H9 (cell line): ENCODE results near the gene ARAP2. TPM values are rescaled to one million over a fixed set of nuclear protein-coding genes. Genes with fewer than 3 reads are reported as not detected.

Experiments used
- DNase-seq: peaks from one replicate; pipeline ENCODE4 v3.0.0-alpha.2; 2017
- H2AFZ ChIP-seq: one replicate; pipeline ENCODE4 v1.6.1; 2013; ENCODE audit warnings: mild to moderate bottlenecking, low read length, control low read depth, moderate library complexity
- H2AK5ac ChIP-seq: 2 replicates; pipeline ENCODE4 v1.6.1; 2013; ENCODE audit warnings: low read length, control low read depth, mixed read lengths; ENCODE audit not compliant: insufficient read length
- H2BK120ac ChIP-seq: one replicate; pipeline ENCODE4 v1.6.1; 2013; ENCODE audit warnings: low read depth, mild to moderate bottlenecking, low read length, control low read depth, inconsistent platforms; ENCODE audit not compliant: poor library complexity, severe bottlenecking
- H2BK12ac ChIP-seq: 2 replicates; pipeline ENCODE4 v1.6.1; 2013; ENCODE audit warnings: low read length, control low read depth, mixed read lengths, low read depth; ENCODE audit not compliant: insufficient read length
- H2BK15ac ChIP-seq: 2 replicates; pipeline ENCODE4 v1.6.1; 2013; ENCODE audit warnings: low read depth, low read length, control low read depth
- H2BK20ac ChIP-seq: one replicate; pipeline ENCODE4 v1.6.1; 2013; ENCODE audit warnings: low read depth, mild to moderate bottlenecking, low read length, control low read depth, inconsistent platforms; ENCODE audit not compliant: poor library complexity, severe bottlenecking
- H2BK5ac ChIP-seq: 2 replicates; pipeline ENCODE4 v1.6.1; 2013; ENCODE audit warnings: low read length, control low read depth, mixed read lengths; ENCODE audit not compliant: insufficient read length
- H3K14ac ChIP-seq: 2 replicates; pipeline ENCODE4 v1.6.1; 2013; ENCODE audit warnings: low read length, control low read depth; ENCODE audit not compliant: insufficient read depth
- H3K18ac ChIP-seq: 2 replicates; pipeline ENCODE4 v1.6.1; 2013; ENCODE audit warnings: low read depth, mild to moderate bottlenecking, mixed read lengths, low read length, control low read depth; ENCODE audit not compliant: insufficient read length
- H3K23ac ChIP-seq: 2 replicates; pipeline ENCODE4 v1.6.1; 2013; ENCODE audit warnings: low read length, control low read depth, mixed read lengths, low read depth; ENCODE audit not compliant: insufficient read length
- H3K23me2 ChIP-seq: 2 replicates; pipeline ENCODE4 v1.6.1; 2013; ENCODE audit warnings: low read depth, mild to moderate bottlenecking, mixed read lengths, low read length, control low read depth; ENCODE audit not compliant: insufficient read length, poor library complexity, severe bottlenecking
- H3K27ac ChIP-seq: 2 replicates; pipeline ENCODE4 v1.5.1; 2013; ENCODE audit warnings: low read length, control low read depth, mixed read lengths, low read depth; ENCODE audit not compliant: insufficient read length
- H3K27me3 ChIP-seq: 2 replicates; pipeline ENCODE4 v1.6.1; 2013; ENCODE audit warnings: low read length, control low read depth, inconsistent platforms; ENCODE audit not compliant: insufficient read depth
- H3K4ac ChIP-seq: 2 replicates; pipeline ENCODE4 v1.6.1; 2013; ENCODE audit warnings: low read depth, mild to moderate bottlenecking, control low read depth, inconsistent platforms, low read length, moderate library complexity
- H3K4me1 ChIP-seq: 2 replicates; pipeline ENCODE4 v1.6.1; 2013; ENCODE audit warnings: low read length, control low read depth, inconsistent platforms; ENCODE audit not compliant: insufficient read depth
- H3K4me2 ChIP-seq: 2 replicates; pipeline ENCODE4 v1.6.1; 2013; ENCODE audit warnings: low read length, control low read depth, mixed read lengths; ENCODE audit not compliant: insufficient read length, insufficient read depth
- H3K56ac ChIP-seq: 2 replicates; pipeline ENCODE4 v1.6.1; 2013; ENCODE audit warnings: low read depth, mild to moderate bottlenecking, mixed read lengths, low read length, control low read depth; ENCODE audit not compliant: insufficient read length
- H3K79me1 ChIP-seq: 2 replicates; pipeline ENCODE4 v1.6.1; 2013; ENCODE audit warnings: low read depth, mild to moderate bottlenecking, moderate library complexity, low read length, control low read depth, inconsistent platforms; ENCODE audit not compliant: insufficient read depth, poor library complexity, severe bottlenecking
- H3K79me2 ChIP-seq: 2 replicates; pipeline ENCODE4 v1.6.1; 2013; ENCODE audit warnings: low read length, control low read depth, inconsistent platforms; ENCODE audit not compliant: insufficient read depth
- H3K9ac ChIP-seq: 2 replicates; pipeline ENCODE4 v1.6.1; 2013; ENCODE audit warnings: low read length, control low read depth, mixed read lengths; ENCODE audit not compliant: insufficient read length; ENCODE audit errors: extremely low read depth
- H3K9me3 ChIP-seq: one replicate; pipeline ENCODE4 v1.6.1; 2013; ENCODE audit warnings: low read depth, low read length, inconsistent platforms; ENCODE audit not compliant: control insufficient read depth
- H3T11ph ChIP-seq: one replicate; pipeline ENCODE4 v1.6.1; 2013; ENCODE audit warnings: mild to moderate bottlenecking, low read length, control low read depth, inconsistent platforms
- H4K20me1 ChIP-seq: one replicate; pipeline ENCODE4 v1.6.1; 2013; ENCODE audit not compliant: control insufficient read depth, insufficient read length, insufficient read depth
- H4K5ac ChIP-seq: 2 replicates; pipeline ENCODE4 v1.6.1; 2013; ENCODE audit warnings: low read depth, mild to moderate bottlenecking, mixed read lengths, low read length, control low read depth; ENCODE audit not compliant: insufficient read length
- H4K8ac ChIP-seq: replicated peaks from 2 replicates; pipeline ENCODE4 v1.6.1; 2013; ENCODE audit warnings: low read length, control low read depth, mixed read lengths, low read depth; ENCODE audit not compliant: insufficient read length
- H4K91ac ChIP-seq: 2 replicates; pipeline ENCODE4 v1.6.1; 2013; ENCODE audit warnings: low read depth, mild to moderate bottlenecking, moderate library complexity, mixed read lengths, low read length, control low read depth; ENCODE audit not compliant: insufficient read length
- H3K27ac Mint-ChIP-seq, 3 experiments: 2 replicates in 2 of 3; 3 replicates in 1 of 3; pipeline ENCODE4 v1.8.0; 2020 to 2021; ENCODE audit warnings: mixed read lengths in 3 of 3, mild to moderate bottlenecking in 1 of 3, moderate library complexity in 1 of 3
- H3K27me3 Mint-ChIP-seq: 2 replicates; pipeline ENCODE4 v1.8.0; 2021; ENCODE audit warnings: low read depth, mild to moderate bottlenecking, moderate library complexity, mixed read lengths
- H3K36me3 Mint-ChIP-seq, 3 experiments: 2 replicates in 2 of 3; 3 replicates in 1 of 3; pipeline ENCODE4 v1.8.0; 2020 to 2021; ENCODE audit warnings: low read depth in 3 of 3, mixed read lengths in 3 of 3; ENCODE audit not compliant: insufficient read depth in 1 of 3
- H3K4me1 Mint-ChIP-seq, 2 experiments: 2 replicates each; pipeline ENCODE4 v1.8.0; 2020; ENCODE audit warnings: mixed read lengths in 2 of 2
- H3K4me3 Mint-ChIP-seq, 2 experiments: 2 replicates in 1 of 2; 3 replicates in 1 of 2; pipeline ENCODE4 v1.8.0; 2020 to 2021; ENCODE audit warnings: mild to moderate bottlenecking in 2 of 2, mixed read lengths in 2 of 2, moderate library complexity in 1 of 2
- H3K9me3 Mint-ChIP-seq, 2 experiments: 2 replicates in 1 of 2; 3 replicates in 1 of 2; pipeline ENCODE4 v1.8.0; 2020; ENCODE audit warnings: mild to moderate bottlenecking in 2 of 2, mixed read lengths in 2 of 2, moderate library complexity in 1 of 2
- CTCF ChIP-seq: fragments of 200-600 bp; sonication (generic); conservative IDR thresholded peaks from 3 replicates; pipeline ENCODE4 v1.8.0; 2021; ENCODE audit warnings: antibody characterized with exemption, mild to moderate bottlenecking
- WGBS: extraction: QIAGEN DNeasy Blood & Tissue Kit; methylation state at CpG from one replicate; pipeline ENCODE4 v1.1.7; 2013; ENCODE audit warnings: missing lambda C conversion rate, low lambda C conversion rate, mixed read lengths; ENCODE audit not compliant: insufficient read length; ENCODE audit errors: extremely low coverage; 5-methylcytosine and 5-hydroxymethylcytosine counted together
- total RNA-seq: library from RNA; stranded (reverse); gene quantifications from 2 replicates; pipeline ENCODE4 v1.2.1, GENCODE V29; 2021

The ARAP2 gene
- total RNA-seq, 1 experiment from 2014 or later, result 6.3 TPM

DNA sequence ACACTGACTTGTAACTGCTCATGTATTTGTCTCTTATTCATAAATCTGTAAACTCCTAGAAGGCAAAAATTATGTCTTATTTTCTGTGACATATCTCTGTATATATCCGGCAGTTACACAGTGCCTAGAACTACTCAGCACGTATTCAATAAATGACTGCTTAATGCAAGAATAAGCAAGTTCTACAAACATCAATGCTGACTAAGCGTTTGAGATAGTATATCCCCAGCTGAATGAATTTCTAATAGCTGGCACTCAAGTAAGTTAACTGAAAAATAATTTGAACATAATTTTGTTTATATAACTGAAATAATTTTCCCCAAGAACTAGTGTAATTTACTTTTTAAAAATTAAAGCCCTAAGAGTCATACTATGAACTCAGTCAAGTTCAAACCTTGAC, 113.7 kb downstream of the ARAP2 start:
- Histone ChIP-seq H4K20me1 (no peaks in the 10 kb centered on the region), H3K9me3 (no peaks in the 10 kb centered on the region), H3K23ac (no peak overlapping the region), H3K27ac (no peak overlapping the region), H2BK5ac (no peak overlapping the region), H3K18ac (no peak overlapping the region), H3K79me1 (no peaks in the 10 kb centered on the region), H3K4ac (no peak overlapping the region), H3K4me1 (no peaks in the 10 kb centered on the region; the same call in 1 of the 2 replicates), H4K91ac (no peak overlapping the region), H2BK12ac (no peak overlapping the region), H2AFZ (no peak overlapping the region), H3T11ph (no peak overlapping the region), H4K8ac (no peak overlapping the region), H2BK120ac (no peak overlapping the region), H3K56ac (no peak overlapping the region), H3K23me2 (no peaks in the 10 kb centered on the region), H3K27me3 (no peaks in the 10 kb centered on the region), H3K9ac (no peak overlapping the region), H2BK20ac (no peak overlapping the region), H3K79me2 (no peaks in the 10 kb centered on the region), H4K5ac (no peak overlapping the region), H2BK15ac (no peak overlapping the region), H3K14ac (no peak overlapping the region), H2AK5ac (no peak overlapping the region), H3K4me2 (no peak overlapping the region)
- Mint-ChIP-seq H3K27me3 (no peaks in the 10 kb centered on the region), H3K27ac (peak overlapping the region in 2 of 3 experiments; percentile 40 to 63; a peak in 1 of 7 replicates), H3K9me3 (no peaks in the 10 kb centered on the region), H3K4me1 (peaks cover 22 to 23% of the 10 kb centered on the region in 2 experiments), H3K36me3 (no peaks in the 10 kb centered on the region), H3K4me3 (no peak overlapping the region)
- no peak for DNase-seq
- TF ChIP-seq CTCF, result no peak
- no CpG with 5 or more reads among the region's 3 CpGs for WGBS
